NCI-H82 treated with DMSO at 0.1 percent for 48 hours (cell line): ENCODE measurements around the gene NUP133.
A peak's percentile ranks its signal among the peaks of the same experiment; 100 is the strongest.

Experiments
- DNase-seq: peaks from one replicate; lab custom pipeline; 2025; ENCODE audit not compliant: unreplicated experiment; lab: John Stamatoyannopoulos, UW

The NUP133 gene

GRCh38 chr1:229452956-229453801, 55.0 kb downstream of the NUP133 start:
- no peak for DNase-seq

DNA sequence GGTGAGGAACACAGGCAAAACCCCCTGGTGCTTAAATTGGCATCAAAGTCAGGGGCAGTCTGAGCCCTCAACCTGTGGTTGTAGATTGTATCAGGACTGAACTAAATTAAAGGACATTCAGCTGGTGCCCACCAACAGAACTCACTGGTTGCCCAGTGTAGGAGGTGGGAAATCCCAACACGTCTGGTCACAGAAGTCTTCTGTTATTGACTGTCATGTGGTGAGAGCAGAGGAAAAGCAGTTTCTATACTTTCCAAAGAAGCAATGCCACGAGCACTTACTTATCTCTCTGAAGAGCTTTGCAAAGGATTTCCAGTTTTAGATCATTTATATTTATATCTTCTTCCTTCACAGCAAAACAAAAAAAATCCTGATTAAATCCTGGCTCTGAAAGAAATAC, 59.3 kb downstream of the NUP133 start:
- DNase-seq = no peak

DNA sequence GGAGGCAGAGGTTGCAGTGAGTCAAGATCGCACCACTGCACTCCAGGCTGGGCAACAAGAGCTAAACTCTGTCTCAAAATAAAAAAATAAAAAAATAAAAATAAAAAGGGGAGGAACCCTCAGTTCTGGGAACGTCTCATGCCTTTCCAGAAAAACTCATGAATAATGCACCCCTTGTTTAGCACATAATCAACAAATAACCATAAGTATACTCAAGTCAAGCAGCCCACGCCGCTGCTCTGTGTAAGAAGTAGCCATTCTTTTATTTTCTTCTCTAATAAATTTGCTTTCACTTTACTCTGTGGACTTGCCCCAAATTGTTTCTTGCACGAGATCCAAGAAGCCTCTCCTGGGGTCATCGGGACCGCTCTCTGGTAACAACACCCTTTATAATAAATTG, 59.8 kb downstream of the NUP133 start:
- no peak for DNase-seq

- DNase-seq = no peak
Observed at GRCh38 chr1:229447809-229448252, 60.3 kb downstream of the NUP133 start.

- DNase-seq = no peak
Observed at GRCh38 chr1:229445828-229446227, 62.3 kb downstream of the NUP133 start.

DNA sequence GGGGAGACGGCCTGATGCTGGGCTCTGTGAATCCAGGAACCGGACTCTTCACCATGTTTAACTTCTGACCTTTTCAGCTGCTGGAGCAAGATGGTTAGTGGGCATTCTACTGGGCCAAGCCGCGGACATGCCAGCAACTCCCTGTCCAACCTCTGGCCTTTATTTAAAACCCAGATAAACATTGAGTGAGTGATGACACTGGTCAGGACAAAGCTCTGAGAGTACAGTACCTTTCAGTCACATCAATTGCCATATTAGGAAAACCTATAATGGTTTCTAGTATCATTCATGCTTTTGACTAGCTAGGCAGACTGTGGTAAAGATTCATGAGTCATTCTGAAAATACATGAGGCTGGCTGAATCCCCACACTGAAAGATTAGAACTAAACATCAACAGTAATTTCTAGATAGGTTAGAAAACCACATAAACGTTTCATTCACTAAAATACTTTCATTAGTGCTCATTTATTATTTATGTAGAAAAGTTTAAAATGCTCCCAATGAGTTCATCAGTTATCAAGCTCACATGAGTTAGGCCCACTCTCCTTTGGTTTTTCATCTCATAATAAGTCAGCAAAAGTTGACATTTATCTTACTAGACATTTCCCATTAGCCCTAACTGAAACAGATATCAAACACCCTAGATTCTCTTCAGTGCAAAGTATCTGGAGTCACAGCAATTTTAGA, 67.1 kb downstream of the NUP133 start:
- DNase-seq = no peak

GRCh38 chr1:229438021-229438420, 70.1 kb downstream of the NUP133 start:
- DNase-seq = no peak

DNA sequence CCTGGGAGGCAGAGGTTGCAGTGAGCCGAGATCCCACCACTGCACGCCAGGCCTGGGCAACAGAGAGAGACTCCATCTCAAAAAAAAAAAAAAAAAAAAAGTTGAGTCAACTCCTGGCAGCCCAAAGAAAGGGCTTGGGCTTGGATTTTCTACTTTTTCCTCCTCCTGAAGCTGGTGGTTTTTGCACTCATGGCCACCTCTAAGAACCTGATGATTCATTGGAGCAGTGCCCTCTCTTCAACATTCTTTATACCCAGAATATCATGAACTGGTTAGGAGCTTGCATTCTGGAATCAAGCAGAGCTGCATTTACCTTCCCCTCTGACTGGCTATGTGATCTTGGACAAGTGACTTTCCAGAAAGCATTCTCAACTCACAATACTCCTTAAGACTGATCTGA, 70.7 kb downstream of the NUP133 start:
- no peak for DNase-seq

- DNase-seq = no peak
Observed at GRCh38 chr1:229436201-229436600, 71.9 kb downstream of the NUP133 start.

GRCh38 chr1:229434641-229435051, 73.5 kb downstream of the NUP133 start:
- DNase-seq = peak; percentile 88

DNA sequence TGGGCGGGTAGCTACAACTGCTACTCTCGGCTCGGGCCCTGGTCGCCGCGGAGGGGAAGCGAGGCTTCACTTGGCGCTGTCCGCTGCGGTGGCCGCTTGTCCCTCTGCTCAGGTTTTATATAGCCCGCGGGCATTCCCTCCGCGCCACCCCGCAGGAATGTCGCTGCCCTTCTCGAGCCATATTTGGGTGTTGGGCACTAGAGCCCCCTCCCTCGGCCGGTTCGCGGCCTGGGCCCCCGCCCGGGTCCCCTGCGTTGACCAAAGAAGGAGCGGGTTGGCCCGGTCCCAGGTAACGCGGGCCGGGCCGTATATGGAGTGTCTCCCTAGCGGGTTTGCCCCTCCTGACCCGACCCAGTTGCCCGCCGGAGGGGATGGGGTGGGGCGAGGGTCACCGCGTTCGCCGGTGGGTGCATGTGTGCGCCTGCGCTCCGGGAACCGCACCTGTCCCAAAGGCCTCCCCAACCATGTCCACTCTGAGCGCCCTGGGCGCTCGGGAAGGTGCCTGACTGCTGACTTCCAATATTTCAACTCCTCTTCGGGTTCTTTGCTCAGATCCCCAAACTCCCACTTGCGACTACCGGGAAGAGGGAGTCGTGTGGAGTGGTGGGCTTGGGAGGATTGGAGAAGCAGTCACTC, 74.0 kb downstream of the NUP133 start, which contains the start of gene ACTA1:
TSS of gene ACTA1 (minus strand) at position 90 of the 636 bp plus-strand sequence. CDS start 979 bp downstream, outside the sequence.
- no peak for DNase-seq

DNA sequence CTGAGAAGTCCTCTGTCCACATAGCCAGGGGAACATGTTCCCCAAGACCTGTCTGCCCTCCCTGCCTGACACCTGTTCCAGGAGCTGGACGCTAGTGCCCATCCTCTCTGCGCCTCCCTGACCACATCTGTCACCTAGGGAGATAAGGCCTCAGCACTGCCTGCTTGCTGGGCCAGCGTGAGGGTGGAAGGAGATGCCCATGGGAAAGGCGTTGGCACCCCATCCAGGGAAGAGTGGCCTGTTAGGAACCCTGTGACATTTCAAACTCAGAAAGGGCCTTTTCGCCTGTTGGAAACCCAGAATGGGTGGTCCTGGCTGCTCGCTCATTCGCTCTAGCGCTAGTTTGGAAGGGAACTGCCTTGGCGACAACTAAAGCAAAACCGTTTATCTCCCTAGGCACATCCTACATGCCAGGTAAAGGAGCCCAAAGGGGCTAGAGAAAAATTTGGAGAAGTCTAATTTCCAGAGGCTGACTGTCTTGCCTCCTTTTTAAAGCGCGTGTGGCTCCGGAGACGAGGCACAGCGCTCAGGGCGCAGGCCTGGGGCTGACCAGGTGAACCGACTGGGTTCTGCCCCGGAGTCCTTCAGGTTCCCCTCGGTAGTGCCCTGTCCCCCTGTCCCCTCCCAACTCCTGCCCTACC, 74.7 kb downstream of the NUP133 start:
- no peak for DNase-seq

GRCh38 chr1:229432905-229433304, 75.2 kb downstream of the NUP133 start:
- no peak for DNase-seq

DNA sequence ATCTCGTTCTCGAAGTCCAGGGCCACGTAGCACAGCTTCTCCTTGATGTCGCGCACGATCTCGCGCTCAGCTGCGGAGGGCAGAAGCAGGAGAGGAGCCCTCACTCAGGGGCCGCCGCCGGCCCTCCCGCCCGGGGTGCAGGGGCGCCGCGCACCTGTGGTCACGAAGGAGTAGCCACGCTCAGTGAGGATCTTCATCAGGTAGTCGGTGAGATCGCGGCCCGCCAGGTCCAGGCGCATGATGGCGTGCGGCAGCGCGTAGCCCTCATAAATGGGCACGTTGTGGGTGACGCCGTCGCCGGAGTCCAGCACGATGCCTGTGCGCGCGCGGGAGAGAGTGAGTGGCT, 76.1 kb downstream of the NUP133 start:
- no peak for DNase-seq

DNA sequence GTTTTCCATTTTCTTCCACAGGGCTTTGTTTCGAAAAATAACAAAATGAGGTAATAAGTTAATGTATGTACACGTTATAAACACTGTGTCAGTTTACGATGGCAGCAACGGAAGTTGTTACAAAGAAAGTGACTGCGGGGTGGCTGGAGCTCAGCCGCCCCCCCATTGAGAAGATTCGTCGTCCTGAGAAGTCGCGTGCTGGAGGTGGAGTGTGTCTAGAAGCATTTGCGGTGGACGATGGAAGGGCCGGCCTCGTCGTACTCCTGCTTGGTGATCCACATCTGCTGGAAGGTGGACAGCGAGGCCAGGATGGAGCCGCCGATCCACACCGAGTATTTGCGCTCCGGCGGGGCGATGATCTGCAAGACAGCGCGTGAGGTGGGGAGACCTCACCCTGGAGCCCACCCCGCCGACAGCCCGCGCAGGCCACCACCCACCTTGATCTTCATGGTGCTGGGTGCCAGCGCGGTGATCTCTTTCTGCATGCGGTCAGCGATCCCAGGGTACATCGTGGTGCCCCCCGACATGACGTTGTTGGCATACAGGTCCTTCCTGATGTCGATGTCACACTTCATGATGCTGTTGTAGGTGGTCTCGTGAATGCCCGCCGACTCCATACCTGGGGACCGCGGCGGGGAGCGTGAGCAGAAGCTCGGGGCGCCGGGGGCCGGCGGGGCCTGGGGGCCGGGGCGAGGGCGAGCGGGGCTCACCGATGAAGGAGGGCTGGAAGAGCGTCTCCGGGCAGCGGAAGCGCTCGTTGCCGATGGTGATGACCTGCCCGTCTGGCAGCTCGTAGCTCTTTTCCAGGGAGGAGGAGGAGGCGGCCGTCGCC, 76.6 kb downstream of the NUP133 start:
- DNase-seq = no peak

- DNase-seq = no peak
Observed at GRCh38 chr1:229430761-229431283, 77.3 kb downstream of the NUP133 start.

DNA sequence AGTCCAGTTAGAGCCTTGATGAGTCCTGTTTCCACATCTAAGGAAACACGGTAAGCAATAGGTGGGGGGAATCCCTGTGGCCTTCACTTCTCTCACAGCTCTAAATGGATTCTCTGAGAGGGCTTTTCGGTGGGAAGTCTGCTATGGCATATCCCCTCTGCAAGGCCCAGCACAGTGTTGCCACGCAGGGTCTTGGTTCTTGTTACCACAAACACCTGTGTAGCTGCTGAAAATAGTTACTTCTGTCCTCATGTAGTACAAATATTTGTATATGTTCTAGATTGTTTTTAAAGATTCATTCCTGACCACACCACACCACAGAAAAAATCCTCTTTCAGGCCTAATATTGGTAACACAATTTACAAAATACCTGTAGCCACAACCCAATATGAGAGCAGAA, 79.9 kb downstream of the NUP133 start:
- no peak for DNase-seq

GRCh38 chr1:229427572-229427971, 80.6 kb downstream of the NUP133 start:
- no peak for DNase-seq

- no peak for DNase-seq
Observed at GRCh38 chr1:229425564-229426159, 82.5 kb downstream of the NUP133 start.

DNA sequence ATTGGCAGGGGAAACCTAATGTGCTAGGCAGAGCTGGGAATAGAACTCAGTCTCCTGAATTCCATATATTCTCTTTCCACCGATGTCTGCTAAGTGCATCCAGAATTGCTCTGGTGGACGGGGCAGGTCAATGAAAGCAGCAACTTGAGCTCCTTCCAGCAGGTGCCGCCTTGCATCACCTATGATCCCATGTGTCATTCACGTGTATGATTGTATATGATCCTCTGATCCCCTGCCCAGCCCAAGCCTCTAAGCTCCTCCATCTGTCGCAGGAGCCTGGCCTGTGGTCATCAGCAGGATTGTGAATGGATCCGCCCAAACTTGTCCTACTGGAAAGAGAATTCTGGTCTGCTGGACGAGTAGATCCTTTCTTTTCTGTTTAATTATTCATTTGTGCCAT, 87.4 kb downstream of the NUP133 start:
- DNase-seq = peak; percentile 92
